Astrocyte of the cerebellum (primary cell): Measurements from ENCODE around the gene ESRP2.

ENCODE experiments used
- DNase-seq: peaks from one replicate; pipeline ENCODE4 v3.0.0-alpha.2; 2011; ENCODE audit warnings: low read depth
- H3K4me3 ChIP-seq: 2 replicates; pipeline ENCODE4 v1.5.1; 2011; ENCODE audit warnings: mild to moderate bottlenecking, low read depth, low read length, moderate library complexity
- CTCF ChIP-seq: IDR thresholded peaks from 2 replicates; pipeline ENCODE4 v1.5.1; 2012; ENCODE audit warnings: low read length, low read depth, moderate library complexity, mild to moderate bottlenecking; ENCODE audit errors: missing control alignments
- in situ Hi-C: cut with HindIII; loops from 2 replicates; pipeline ENCODE4 v1.10.0; 2017; ENCODE audit warnings: low sequenced_read_pairs

The ESRP2 gene

GRCh38 chr16:68255712-68256111 lies 19.8 kb upstream of the ESRP2 start:
- H3K4me3 ChIP-seq, result no peak overlapping the region
- no peak for DNase-seq
- in situ Hi-C loops, result no loop called here
- no peak for TF ChIP-seq CTCF

GRCh38 chr16:68253721-68254120 lies 17.8 kb upstream of the ESRP2 start:
- DNase-seq, result no peak
- in situ Hi-C loops, result no loop called here
- no peak for TF ChIP-seq CTCF
- no peak overlapping the region for H3K4me3 ChIP-seq

GRCh38 chr16:68252383-68252782 lies 16.5 kb upstream of the ESRP2 start:
- TF ChIP-seq CTCF, result no peak
- DNase-seq, result no peak
- H3K4me3 ChIP-seq, result no peak overlapping the region
- in situ Hi-C loops, result no loop called here

- H3K4me3 ChIP-seq, result no peak overlapping the region
- in situ Hi-C loops, result no loop called here
- no peak for DNase-seq
- no peak for TF ChIP-seq CTCF
Measured at GRCh38 chr16:68251832-68252231, 15.9 kb upstream of the ESRP2 start.

- no peak overlapping the region for H3K4me3 ChIP-seq
- in situ Hi-C loops, result no loop called here
- TF ChIP-seq CTCF, result no peak
- no peak for DNase-seq
Measured at GRCh38 chr16:68250951-68251350, 15.0 kb upstream of the ESRP2 start.

- TF ChIP-seq CTCF, result no peak
- DNase-seq, result no peak
- in situ Hi-C loops, result loop anchor here (5.0 kb wide), 1 partner anchor 83 kb away; no protein-coding TSS in a partner anchor
- H3K4me3 ChIP-seq, result no peak overlapping the region
Measured at GRCh38 chr16:68249371-68249770, 13.4 kb upstream of the ESRP2 start.

- H3K4me3 ChIP-seq, result no peak overlapping the region
- in situ Hi-C loops, result loop anchor here (5.0 kb wide), 1 partner anchor 84 kb away; no protein-coding TSS in a partner anchor
- DNase-seq, result no peak
- TF ChIP-seq CTCF, result no peak
Measured at GRCh38 chr16:68247932-68248331, 12.0 kb upstream of the ESRP2 start.
